Measurements from ENCODE around the gene CELSR1.

CELSR1 gene

GRCh38 chr22:46575911-46576555, 38.6 kb upstream of the CELSR1 start:
- DNase-seq, result peak; percentile 10

- DNase-seq, result peak; percentile 4
Measured at GRCh38 chr22:46574993-46575910, 37.8 kb upstream of the CELSR1 start.

- DNase-seq, result peak; percentile 5
Measured at GRCh38 chr22:46574438-46574992, 37.1 kb upstream of the CELSR1 start.

GRCh38 chr22:46573781-46574437, 36.5 kb upstream of the CELSR1 start:
- peak; percentile 8 for DNase-seq

DNA sequence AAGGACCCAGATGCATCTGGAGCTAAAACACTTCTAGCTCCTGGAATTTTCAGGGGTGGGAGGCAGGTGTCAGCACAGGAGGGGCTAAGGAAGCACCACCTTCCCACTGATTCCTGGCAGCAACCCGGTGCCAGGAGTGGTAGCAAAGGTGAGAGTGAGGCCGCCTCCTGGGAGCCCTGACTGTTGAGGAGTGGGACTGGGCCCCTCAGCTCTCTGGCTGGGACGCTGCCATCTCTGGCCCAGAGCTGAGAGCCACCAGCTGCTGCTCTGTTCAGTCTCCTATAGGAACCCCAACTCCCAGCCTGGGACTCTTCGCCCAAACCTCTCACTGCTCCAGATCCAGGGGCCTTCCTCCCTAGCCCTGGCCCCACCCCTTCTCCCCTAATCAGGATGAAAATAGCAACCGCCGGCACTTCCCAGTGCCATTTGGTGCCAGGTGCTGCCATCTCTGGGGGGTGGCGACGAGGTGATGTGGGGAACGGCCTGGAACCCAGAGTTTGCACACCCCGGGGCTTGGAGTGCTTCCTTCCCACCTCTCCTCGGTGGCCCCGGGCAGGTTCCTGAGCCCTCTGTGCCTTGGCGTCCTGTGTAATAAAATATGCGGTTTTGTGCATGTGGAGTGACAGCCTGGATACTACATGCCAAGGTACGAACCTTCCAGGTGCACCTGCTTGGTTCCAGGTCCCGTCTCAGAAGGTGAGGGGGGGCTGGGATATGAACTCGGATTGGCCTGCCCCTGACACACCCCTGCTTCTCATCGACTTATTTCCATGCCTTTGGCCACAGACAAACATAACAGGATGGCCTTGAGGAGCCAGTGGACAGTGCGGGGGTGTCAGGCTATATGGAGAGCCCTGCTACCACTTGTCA, 35.7 kb upstream of the CELSR1 start:
- DNase-seq, result peak; percentile 5

GRCh38 chr22:46571642-46572250, 34.3 kb upstream of the CELSR1 start:
- DNase-seq, result no peak

GRCh38 chr22:46569848-46570695, 32.7 kb upstream of the CELSR1 start:
- peak; percentile 7 for DNase-seq

- no peak for DNase-seq
Measured at GRCh38 chr22:46569055-46569847, 31.8 kb upstream of the CELSR1 start.

DNA sequence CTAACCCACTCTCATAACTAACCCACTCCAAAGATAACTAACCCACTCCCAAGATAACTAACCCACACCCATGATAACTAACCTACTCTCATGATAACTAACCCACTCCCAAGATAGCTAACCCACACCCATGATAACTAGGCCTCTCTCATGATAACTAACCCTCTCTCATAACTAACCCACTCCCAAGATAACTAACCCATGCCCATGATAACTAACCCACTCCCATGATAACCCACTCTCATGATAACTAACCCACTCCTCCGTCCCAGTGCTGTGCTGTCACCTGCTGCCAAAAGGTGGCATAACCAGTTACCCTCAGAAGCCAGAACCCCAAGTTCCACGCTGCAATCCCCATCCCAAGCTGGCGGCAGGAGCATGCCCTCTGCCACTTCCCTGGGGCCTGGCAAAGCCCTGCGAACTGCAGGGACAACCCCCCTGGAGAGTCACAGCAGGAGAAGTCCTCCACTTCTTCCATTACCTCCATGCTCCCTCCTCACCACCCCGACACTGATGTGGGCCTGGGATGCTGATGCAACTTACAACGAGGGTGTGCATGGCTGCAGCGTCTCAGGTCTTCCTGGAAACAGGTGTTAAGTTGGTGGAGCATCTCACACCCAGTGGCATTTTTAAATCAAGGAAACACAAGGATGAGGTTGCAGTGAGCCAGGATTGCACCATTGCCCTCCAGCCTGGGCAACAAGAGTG, 30.8 kb upstream of the CELSR1 start:
- DNase-seq, result no peak

- DNase-seq, result no peak
Measured at GRCh38 chr22:46567471-46567870, 30.1 kb upstream of the CELSR1 start.

- DNase-seq, result no peak
Measured at GRCh38 chr22:46564084-46564714, 26.8 kb upstream of the CELSR1 start.

GRCh38 chr22:46563381-46564083, 26.1 kb upstream of the CELSR1 start:
- peak; percentile 83 for DNase-seq

GRCh38 chr22:46561435-46561905, 24.1 kb upstream of the CELSR1 start:
- no peak for DNase-seq

GRCh38 chr22:46560696-46561295, 23.4 kb upstream of the CELSR1 start:
- DNase-seq, result no peak

DNA sequence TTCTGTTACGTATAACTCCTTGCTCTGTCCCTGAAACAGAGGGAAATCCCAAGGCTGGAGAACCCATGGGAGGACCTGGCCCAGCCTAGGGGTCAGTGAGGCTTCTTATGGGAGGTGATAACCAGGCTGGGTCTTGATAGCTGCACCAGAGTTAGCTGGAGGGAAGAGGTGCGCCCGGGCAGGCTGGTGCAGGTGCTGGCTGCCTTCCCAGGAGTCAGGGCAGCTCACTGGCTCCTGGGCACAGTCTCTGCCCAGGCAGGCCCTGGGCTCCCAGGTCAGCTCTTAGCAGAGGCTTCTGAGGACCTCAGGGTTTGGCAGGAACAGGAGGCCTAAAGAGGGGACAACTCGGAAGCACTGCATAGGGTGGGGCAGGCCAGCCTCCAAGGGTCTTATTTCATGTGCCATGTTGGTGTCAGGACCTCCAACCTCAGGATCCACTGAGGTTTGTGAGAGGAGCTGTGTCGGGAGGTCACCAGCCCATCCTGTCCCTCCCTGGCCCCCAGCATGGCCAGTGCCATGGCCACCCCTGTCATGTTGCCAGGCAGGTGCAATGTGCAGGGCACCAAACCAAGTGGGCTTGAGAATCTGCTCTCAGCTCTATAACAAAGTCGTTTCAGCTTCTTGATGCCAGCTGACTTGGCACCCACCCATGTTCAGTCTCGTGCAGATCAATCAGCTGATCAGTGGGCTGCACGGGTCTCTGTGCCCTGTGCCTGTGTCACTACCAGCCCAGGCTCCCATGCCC, 20.5 kb upstream of the CELSR1 start:
- DNase-seq, result no peak

DNA sequence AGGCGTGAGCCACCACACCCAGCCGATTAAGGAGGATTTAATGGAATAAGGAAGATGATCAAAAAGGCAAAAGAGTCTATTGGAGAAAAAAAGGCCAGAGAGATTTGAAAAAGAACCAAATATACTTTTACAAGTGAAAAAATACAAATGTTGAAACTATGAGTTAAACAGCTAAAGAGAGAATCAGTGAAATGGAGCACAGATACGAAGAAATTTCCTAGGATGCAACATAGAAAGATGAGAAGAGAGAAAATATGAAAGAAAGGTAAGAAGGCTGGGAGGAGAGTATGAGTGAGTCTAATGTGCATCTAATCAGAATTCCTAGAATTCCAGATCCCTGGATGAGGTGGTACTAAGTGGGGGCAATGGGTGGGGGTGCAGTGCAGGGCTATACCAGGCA, 19.4 kb upstream of the CELSR1 start:
- no peak for DNase-seq

- DNase-seq, result no peak
Measured at GRCh38 chr22:46553189-46553588, 15.8 kb upstream of the CELSR1 start.

Data from activated naive CD4-positive, alpha-beta T cell treated with anti-CD3 and anti-CD28 coated beads, Interleukin-2, amount 50 U/mL, for 16 hours (primary cell).